Keratinocyte (primary cell): ENCODE results near the gene HIVEP2.

Experiments used
- CTCF ChIP-seq, 3 experiments: IDR thresholded peaks in 1 of 3; conservative IDR thresholded peaks in 1 of 3; optimal IDR thresholded peaks in 1 of 3; 2 replicates in 2 of 3; 3 replicates in 1 of 3; pipeline versions ENCODE3 to v1.5.1; 2011; ENCODE audit warnings: low read length in 3 of 3, mild to moderate bottlenecking in 3 of 3, moderate library complexity in 2 of 3, control low read depth in 1 of 3, inconsistent platforms in 1 of 3; ENCODE audit not compliant: insufficient read depth in 2 of 3; ENCODE audit errors: extremely low read depth in 1 of 3
- EZH2 ChIP-seq: IDR thresholded peaks from one replicate; pipeline ENCODE4 v1.6.1; 2012; ENCODE audit warnings: inconsistent platforms, mild to moderate bottlenecking, low read length, moderate library complexity

GRCh38 chr6:142702501-142703460, 242.2 kb downstream of the HIVEP2 start:
- TF ChIP-seq CTCF (optimal IDR thresholded peaks at IDR 0.05 in 1 of 3, IDR thresholded peaks at IDR 0.05 in 1 of 3, conservative IDR thresholded peaks at IDR 0.05 in 1 of 3; ENCODE audit: extremely low read depth in 1 of 3, insufficient read depth in 2 of 3, low read length in 3 of 3), result no peak
- no peak for TF ChIP-seq EZH2
